HG03039 (cell line): Measurements from ENCODE around the gene BIRC6.
"Not testable (repeated sequence)": the region's sequence is repeated elsewhere in the genome, so short reads cannot be mapped to it uniquely, and the experiment has no call there.

Source experiments
- ATAC-seq: cut with Tn5 transposase; IDR thresholded peaks from one replicate; pipeline ENCODE4 v1.9.1; 2021; ENCODE audit warnings: mild to moderate bottlenecking, moderate library complexity; ENCODE audit not compliant: unreplicated experiment

Gene BIRC6

GRCh38 chr2:32496662-32497061, 139.8 kb downstream of the BIRC6 start:
- ATAC-seq = no peak

- ATAC-seq = no peak
Observed at GRCh38 chr2:32498306-32498705, 141.5 kb downstream of the BIRC6 start.

- ATAC-seq = no peak
Observed at GRCh38 chr2:32502941-32503340, 146.1 kb downstream of the BIRC6 start.

GRCh38 chr2:32504877-32505478, 148.2 kb downstream of the BIRC6 start:
- no peak for ATAC-seq

- no peak for ATAC-seq
Observed at GRCh38 chr2:32506446-32506845, 149.6 kb downstream of the BIRC6 start.

- ATAC-seq = no peak
Observed at GRCh38 chr2:32514946-32515345, 158.1 kb downstream of the BIRC6 start.

GRCh38 chr2:32516567-32516966, 159.7 kb downstream of the BIRC6 start:
- no peak for ATAC-seq

GRCh38 chr2:32522770-32523169, 165.9 kb downstream of the BIRC6 start:
- ATAC-seq = no peak

GRCh38 chr2:32523686-32524085, 166.9 kb downstream of the BIRC6 start:
- ATAC-seq = no peak

GRCh38 chr2:32532341-32532740, 175.5 kb downstream of the BIRC6 start:
- ATAC-seq = no peak

- ATAC-seq = no peak
Observed at GRCh38 chr2:32532961-32533360, 176.1 kb downstream of the BIRC6 start.

- ATAC-seq = no peak
Observed at GRCh38 chr2:32534831-32535230, 178.0 kb downstream of the BIRC6 start.

GRCh38 chr2:32538735-32539134, 181.9 kb downstream of the BIRC6 start:
- ATAC-seq = no peak

- not testable (repeated sequence) for ATAC-seq
Observed at GRCh38 chr2:32552483-32552882, 195.7 kb downstream of the BIRC6 start.

- ATAC-seq = no peak
Observed at GRCh38 chr2:32553829-32554432, 197.1 kb downstream of the BIRC6 start.

- no peak for ATAC-seq
Observed at GRCh38 chr2:32558492-32558891, 201.7 kb downstream of the BIRC6 start.

- ATAC-seq = no peak
Observed at GRCh38 chr2:32559136-32559535, 202.3 kb downstream of the BIRC6 start.

- no peak for ATAC-seq
Observed at GRCh38 chr2:32562906-32563305, 206.1 kb downstream of the BIRC6 start.

- ATAC-seq = no peak
Observed at GRCh38 chr2:32564417-32565035, 207.7 kb downstream of the BIRC6 start.

GRCh38 chr2:32565902-32566301, 209.1 kb downstream of the BIRC6 start:
- ATAC-seq = no peak

GRCh38 chr2:32572030-32572429, 215.2 kb downstream of the BIRC6 start:
- no peak for ATAC-seq

- no peak for ATAC-seq
Observed at GRCh38 chr2:32572737-32573136, 215.9 kb downstream of the BIRC6 start.
